Measurements from ENCODE around the gene SORL1.
A peak's percentile ranks its signal among the peaks of the same experiment; 100 is the strongest.
"Not testable (repeated sequence)": the region's sequence is repeated elsewhere in the genome, so short reads cannot be mapped to it uniquely, and the experiment has no call there.

The SORL1 gene

GRCh38 chr11:121451986-121452608 lies at the start of gene SORL1:
SORL1 (plus strand) TSS chr11:121452314; CDS start chr11:121452332, 18 bp downstream.
- DNase-seq (ENCODE audit: low read depth): peak; percentile 54

- DNase-seq (ENCODE audit: low read depth): no peak
These were observed 46.5 kb upstream of the SORL1 start for GRCh38 chr11:121405646-121406045.

- DNase-seq (ENCODE audit: low read depth): no peak
These were observed 45.8 kb upstream of the SORL1 start for GRCh38 chr11:121406291-121406690.

- DNase-seq (ENCODE audit: low read depth): no peak
These were observed 43.3 kb upstream of the SORL1 start for GRCh38 chr11:121408830-121409229.

- not testable (repeated sequence) for DNase-seq (ENCODE audit: low read depth)
These were observed 42.1 kb upstream of the SORL1 start for GRCh38 chr11:121410041-121410440.

GRCh38 chr11:121411330-121411729 lies 40.8 kb upstream of the SORL1 start:
- not testable (repeated sequence) for DNase-seq (ENCODE audit: low read depth)

- no peak for DNase-seq (ENCODE audit: low read depth)
These were observed 40.0 kb upstream of the SORL1 start for GRCh38 chr11:121412000-121412587.

- peak; percentile 2 for DNase-seq (ENCODE audit: low read depth)
These were observed 39.3 kb upstream of the SORL1 start for GRCh38 chr11:121412711-121413415.

- DNase-seq (ENCODE audit: low read depth): no peak
These were observed 37.8 kb upstream of the SORL1 start for GRCh38 chr11:121414141-121414913.

- peak; percentile 3 for DNase-seq (ENCODE audit: low read depth)
These were observed 36.3 kb upstream of the SORL1 start for GRCh38 chr11:121415856-121416255.

- DNase-seq (ENCODE audit: low read depth): peak; percentile 73
These were observed 35.0 kb upstream of the SORL1 start for GRCh38 chr11:121417055-121417551.

- DNase-seq (ENCODE audit: low read depth): no peak
These were observed 34.5 kb upstream of the SORL1 start for GRCh38 chr11:121417607-121418006.

GRCh38 chr11:121418625-121419114 lies 33.4 kb upstream of the SORL1 start:
- DNase-seq (ENCODE audit: low read depth): no peak

GRCh38 chr11:121419836-121420235 lies 32.3 kb upstream of the SORL1 start:
- DNase-seq (ENCODE audit: low read depth): no peak

GRCh38 chr11:121420398-121420797 lies 31.7 kb upstream of the SORL1 start:
- no peak for DNase-seq (ENCODE audit: low read depth)

- DNase-seq (ENCODE audit: low read depth): no peak
These were observed 30.8 kb upstream of the SORL1 start for GRCh38 chr11:121421149-121421901.

- no peak for DNase-seq (ENCODE audit: low read depth)
These were observed 29.4 kb upstream of the SORL1 start for GRCh38 chr11:121422675-121423074.

GRCh38 chr11:121425828-121426227 lies 26.3 kb upstream of the SORL1 start:
- no peak for DNase-seq (ENCODE audit: low read depth)

GRCh38 chr11:121426476-121427399 lies 25.4 kb upstream of the SORL1 start:
- no peak for DNase-seq (ENCODE audit: low read depth)

- DNase-seq (ENCODE audit: low read depth): no peak
These were observed 24.7 kb upstream of the SORL1 start for GRCh38 chr11:121427400-121427744.
